ENCODE measurements around the gene PPIP5K2.

DNA sequence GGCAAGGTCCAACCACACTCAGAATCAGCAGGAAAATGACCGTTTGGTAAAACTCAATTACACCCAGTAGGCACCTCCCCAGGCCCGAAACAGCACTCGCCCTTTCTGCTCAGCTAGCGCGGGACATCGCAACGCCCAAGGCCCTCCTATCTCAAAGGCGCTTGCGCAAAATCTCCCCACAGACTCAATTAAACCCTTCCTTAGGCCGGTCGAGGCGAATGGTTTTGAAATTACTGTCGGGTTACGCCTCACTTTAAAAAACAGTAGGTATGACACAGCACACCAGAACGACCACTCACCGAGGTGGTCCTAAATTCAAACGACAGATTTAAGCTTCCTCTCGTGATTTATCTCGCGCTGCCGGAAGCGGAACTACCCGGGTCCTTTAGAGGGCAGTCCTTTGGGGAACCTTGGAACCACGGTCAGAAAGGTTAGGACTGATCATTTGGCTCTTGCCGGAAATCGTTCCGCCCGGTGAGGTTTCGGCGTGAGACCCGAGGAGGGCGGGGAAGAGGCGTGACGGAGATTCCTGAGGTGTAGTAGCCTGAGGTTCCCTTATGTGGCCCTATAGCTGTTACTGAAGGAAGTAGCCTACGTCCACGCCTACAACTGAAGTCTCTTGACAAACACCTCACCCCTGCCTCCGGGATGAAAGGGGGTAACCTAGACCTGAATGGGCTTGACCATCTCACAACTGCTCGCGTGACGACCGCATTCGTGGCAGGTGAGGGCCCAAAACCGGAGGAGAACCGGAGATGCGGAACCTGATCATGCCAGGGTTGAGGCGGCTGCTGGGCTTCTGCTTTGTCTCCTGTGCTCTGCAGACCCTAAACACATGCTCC lies at the start of gene PPIP5K2, which contains the start of gene GIN1:
- peak; percentile 86 for TF ChIP-seq FOXM1 (IDR thresholded peaks at IDR 0.05; ENCODE audit: borderline replicate concordance)
- TF ChIP-seq SUZ12 (IDR thresholded peaks at IDR 0.05): no peak
- peak; percentile 94 for TF ChIP-seq PKNOX1 (IDR thresholded peaks at IDR 0.05)
- no peak for TF ChIP-seq TARDBP (IDR thresholded peaks at IDR 0.05)
- TF ChIP-seq ARNT (IDR thresholded peaks at IDR 0.05): peak; percentile 76; the same call in 1 of the 2 replicates
- no peak for TF ChIP-seq BHLHE40 (IDR thresholded peaks at IDR 0.05; ENCODE audit: borderline replicate concordance)
- TF ChIP-seq HDGF (IDR thresholded peaks at IDR 0.05; ENCODE audit: borderline replicate concordance): no peak
- TF ChIP-seq FOXA1 (IDR thresholded peaks at IDR 0.05): no peak
- no peak for TF ChIP-seq FOXK2 (IDR thresholded peaks at IDR 0.05)
- peak; percentile 89 for TF ChIP-seq CTBP1 (IDR thresholded peaks at IDR 0.05; ENCODE audit: borderline replicate concordance)

Measured in HEK293T (cell line).